Loucy (cell line): ENCODE data around the gene SLC48A1.

Source experiments
- H2AFZ ChIP-seq: fragments of 200-600 bp; sonication (generic); 2 replicates; pipeline ENCODE4 v1.6.0; 2016; ENCODE audit warnings: antibody characterized with exemption, mild to moderate bottlenecking, low read length, moderate library complexity
- H3F3A ChIP-seq: fragments of 200-600 bp; 2 replicates; pipeline ENCODE4 v1.6.0; 2016; ENCODE audit warnings: antibody characterized with exemption, low read depth, mild to moderate bottlenecking
- H3K27me3 ChIP-seq: fragments of 200-600 bp; sonication (generic); 2 replicates; pipeline ENCODE4 v1.6.1; 2014; ENCODE audit warnings: low read length, mild to moderate bottlenecking; ENCODE audit not compliant: insufficient read depth, poor library complexity, severe bottlenecking
- H3K36me3 ChIP-seq: fragments of 200-600 bp; sonication (generic); 2 replicates; pipeline ENCODE4 v1.6.1; 2016; ENCODE audit warnings: low read length; ENCODE audit not compliant: insufficient read depth
- H3K4me1 ChIP-seq: fragments of 200-600 bp; sonication (generic); 2 replicates; pipeline ENCODE4 v1.5.1; 2014; ENCODE audit warnings: low read length, mild to moderate bottlenecking; ENCODE audit not compliant: insufficient read depth, poor library complexity, severe bottlenecking
- H3K4me2 ChIP-seq: fragments of 200-600 bp; sonication (generic); 2 replicates; pipeline ENCODE4 v1.6.0; 2014; ENCODE audit warnings: antibody characterized with exemption, low read length, low read depth, mild to moderate bottlenecking; ENCODE audit not compliant: poor library complexity, severe bottlenecking
- H3K4me3 ChIP-seq: fragments of 200-600 bp; sonication (generic); 2 replicates; pipeline ENCODE4 v1.5.1; 2014; ENCODE audit warnings: low read length, mild to moderate bottlenecking, mixed read lengths; ENCODE audit not compliant: poor library complexity, severe bottlenecking
- H3K79me2 ChIP-seq: fragments of 200-600 bp; sonication (generic); 2 replicates; pipeline ENCODE4 v1.6.1; 2014; ENCODE audit warnings: low read length; ENCODE audit not compliant: insufficient read depth
- H3K9ac ChIP-seq: fragments of 200-600 bp; sonication (generic); 2 replicates; pipeline ENCODE4 v1.6.0; 2014; ENCODE audit warnings: mild to moderate bottlenecking, low read depth, low read length, moderate library complexity; ENCODE audit not compliant: poor library complexity, severe bottlenecking
- H3K9me2 ChIP-seq: fragments of 200-600 bp; sonication (generic); replicated peaks from 2 replicates; pipeline ENCODE4 v1.6.1; 2016; ENCODE audit warnings: low read depth, low read length, mixed read lengths
- H3K9me3 ChIP-seq: fragments of 200-600 bp; sonication (generic); 2 replicates; pipeline ENCODE4 v1.6.1; 2014; ENCODE audit warnings: mild to moderate bottlenecking, antibody characterized with exemption, low read length, low read depth; ENCODE audit not compliant: insufficient read depth
- H4K20me1 ChIP-seq: fragments of 200-600 bp; sonication (generic); 2 replicates; pipeline ENCODE4 v1.6.0; 2014; ENCODE audit warnings: antibody characterized with exemption, low read length, mild to moderate bottlenecking; ENCODE audit not compliant: insufficient read depth, poor library complexity, severe bottlenecking
- CTCF ChIP-seq: fragments of 200-600 bp; sonication (generic); conservative IDR thresholded peaks from 2 replicates; pipeline ENCODE4 v1.5.1; 2014; ENCODE audit warnings: mild to moderate bottlenecking, antibody characterized with exemption, low read length
- EZH2phosphoT487 ChIP-seq: fragments of 200-600 bp; IDR thresholded peaks from 2 replicates; pipeline ENCODE4 v1.6.1; 2018; ENCODE audit warnings: antibody characterized with exemption, mild to moderate bottlenecking, moderate library complexity, borderline replicate concordance

Gene SLC48A1

GRCh38 chr12:47793015-47793681 is 20.1 kb downstream of the SLC48A1 start:
- Histone ChIP-seq H2AFZ (no peak overlapping the region), H3K9ac (no peak overlapping the region), H3K4me3 (no peak overlapping the region), H3K9me2 (no peaks in the 10 kb centered on the region), H4K20me1 (no peaks in the 10 kb centered on the region), H3K4me1 (no peaks in the 10 kb centered on the region), H3K27me3 (no peaks in the 10 kb centered on the region), H3K4me2 (no peak overlapping the region), H3K9me3 (no peaks in the 10 kb centered on the region), H3K36me3 (peaks cover 99% of the 10 kb centered on the region; the same call in 1 of the 2 replicates), H3F3A (no peaks in the 10 kb centered on the region), H3K79me2 (no peaks in the 10 kb centered on the region)
- TF ChIP-seq EZH2phosphoT487 = no peak
- no peak for TF ChIP-seq CTCF

GRCh38 chr12:47794679-47795078 is 21.6 kb downstream of the SLC48A1 start:
- H3K9me2 ChIP-seq = no peaks in the 10 kb centered on the region

GRCh38 chr12:47795121-47795813 is 22.2 kb downstream of the SLC48A1 start:
- Histone ChIP-seq H4K20me1 (peaks cover 10% of the 10 kb centered on the region), H3K9me2 (no peaks in the 10 kb centered on the region), H3K79me2 (peaks cover 15% of the 10 kb centered on the region; the same call in 1 of the 2 replicates), H3K36me3 (peaks cover 79% of the 10 kb centered on the region; the same call in 1 of the 2 replicates), H2AFZ (no peak overlapping the region), H3F3A (no peaks in the 10 kb centered on the region), H3K4me3 (no peak overlapping the region), H3K4me1 (no peaks in the 10 kb centered on the region), H3K9me3 (no peaks in the 10 kb centered on the region), H3K4me2 (no peak overlapping the region), H3K9ac (no peak overlapping the region), H3K27me3 (no peaks in the 10 kb centered on the region)
- TF ChIP-seq EZH2phosphoT487 (no peak), CTCF (no peak)

More at GRCh38 chr12:47794679-47795078, 21.6 kb downstream of the SLC48A1 start:
- Histone ChIP-seq H3K4me1 (no peaks in the 10 kb centered on the region), H3K36me3 (peaks cover 85% of the 10 kb centered on the region; the same call in 1 of the 2 replicates), H3K4me3 (no peak overlapping the region), H3K27me3 (no peaks in the 10 kb centered on the region), H2AFZ (no peak overlapping the region), H3F3A (no peaks in the 10 kb centered on the region), H4K20me1 (peaks cover 10% of the 10 kb centered on the region), H3K9me3 (no peaks in the 10 kb centered on the region), H3K4me2 (no peak overlapping the region), H3K79me2 (peaks cover 9% of the 10 kb centered on the region; the same call in 1 of the 2 replicates), H3K9ac (no peak overlapping the region)
- no peak for TF ChIP-seq EZH2phosphoT487
- TF ChIP-seq CTCF = no peak
